Breast epithelium (tissue), 3 donors: ENCODE data around the gene TTC36.

Experiments
- POLR2A ChIP-seq: fragments of 450-650 bp; IDR thresholded peaks from one replicate; pipeline ENCODE4 v1.6.1; 2016; ENCODE audit warnings: antibody characterized with exemption, mild to moderate bottlenecking, moderate library complexity
- POLR2AphosphoS5 ChIP-seq, 3 donors: sonication (generic); formaldehyde crosslinking; IDR thresholded peaks; one replicate each; pipeline ENCODE4 v1.6.1; 2017; ENCODE audit warnings: antibody characterized with exemption in 3 of 3
- TF ChIP-seq, protein P1 (sequence below), 3 donors: fragments of 450-650 bp; IDR thresholded peaks; one replicate each; pipeline ENCODE4 v1.5.1; 2016 to 2017; ENCODE audit warnings: antibody characterized with exemption in 3 of 3, mild to moderate bottlenecking in 3 of 3, moderate library complexity in 3 of 3

DNA sequence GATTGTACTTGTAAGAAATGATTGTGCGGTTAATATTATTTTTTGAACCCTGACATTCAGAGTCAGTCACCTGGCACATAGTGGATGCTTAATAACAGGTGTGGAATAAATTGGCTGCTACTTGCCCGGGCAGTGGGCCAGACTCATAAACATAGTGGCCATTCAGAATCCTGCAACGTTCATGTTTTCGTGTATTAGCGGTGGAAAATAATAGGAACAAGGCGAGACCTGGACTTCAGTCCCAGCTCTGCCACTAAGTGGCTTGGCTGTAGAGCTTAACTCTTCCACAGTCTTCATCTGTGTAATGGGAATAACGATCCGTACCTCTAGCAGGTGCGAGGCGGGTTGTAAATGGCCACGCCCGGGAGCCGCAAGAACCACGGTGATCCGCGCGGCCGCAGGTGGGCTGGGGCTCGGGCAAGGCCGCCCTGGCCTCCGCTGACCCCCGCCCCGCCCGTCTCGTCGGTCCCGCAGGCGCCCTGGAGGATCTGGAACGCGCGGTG is 3.0 kb downstream of the TTC36 start:
- TF ChIP-seq, protein P1, sequence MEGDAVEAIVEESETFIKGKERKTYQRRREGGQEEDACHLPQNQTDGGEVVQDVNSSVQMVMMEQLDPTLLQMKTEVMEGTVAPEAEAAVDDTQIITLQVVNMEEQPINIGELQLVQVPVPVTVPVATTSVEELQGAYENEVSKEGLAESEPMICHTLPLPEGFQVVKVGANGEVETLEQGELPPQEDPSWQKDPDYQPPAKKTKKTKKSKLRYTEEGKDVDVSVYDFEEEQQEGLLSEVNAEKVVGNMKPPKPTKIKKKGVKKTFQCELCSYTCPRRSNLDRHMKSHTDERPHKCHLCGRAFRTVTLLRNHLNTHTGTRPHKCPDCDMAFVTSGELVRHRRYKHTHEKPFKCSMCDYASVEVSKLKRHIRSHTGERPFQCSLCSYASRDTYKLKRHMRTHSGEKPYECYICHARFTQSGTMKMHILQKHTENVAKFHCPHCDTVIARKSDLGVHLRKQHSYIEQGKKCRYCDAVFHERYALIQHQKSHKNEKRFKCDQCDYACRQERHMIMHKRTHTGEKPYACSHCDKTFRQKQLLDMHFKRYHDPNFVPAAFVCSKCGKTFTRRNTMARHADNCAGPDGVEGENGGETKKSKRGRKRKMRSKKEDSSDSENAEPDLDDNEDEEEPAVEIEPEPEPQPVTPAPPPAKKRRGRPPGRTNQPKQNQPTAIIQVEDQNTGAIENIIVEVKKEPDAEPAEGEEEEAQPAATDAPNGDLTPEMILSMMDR (IDR thresholded peaks at IDR 0.05): no peak
- TF ChIP-seq POLR2AphosphoS5 (IDR thresholded peaks at IDR 0.05) (no peak), POLR2A (no peak)
